Coronary artery (tissue), 2 donors: ENCODE measurements around the gene RPE65.
"Not testable (repeated sequence)": the region's sequence is repeated elsewhere in the genome, so short reads cannot be mapped to it uniquely, and the experiment has no call there.

Source experiments
- DNase-seq: peaks from one replicate; pipeline ENCODE4 v3.0.0-alpha.2; 2017; ENCODE audit warnings: low spot score
- H3K27ac ChIP-seq, 2 donors: fragments of 200-600 bp; sonication (generic); one replicate each; pipeline ENCODE4 v1.5.1; 2016 to 2019
- H3K4me3 ChIP-seq: fragments of 200-600 bp; sonication (generic); 2 replicates; pipeline ENCODE4 v1.5.1; 2016; ENCODE audit warnings: mild to moderate bottlenecking, moderate library complexity
- CTCF ChIP-seq: fragments of 200-600 bp; sonication (generic); IDR thresholded peaks from one replicate; pipeline ENCODE4 v1.5.1; 2019; ENCODE audit warnings: antibody characterized with exemption

RPE65 gene

GRCh38 chr1:68433395-68433794 is 16.4 kb downstream of the RPE65 start:
- no peak for DNase-seq
- no peak overlapping the region for H3K4me3 ChIP-seq
- TF ChIP-seq CTCF: no peak
- H3K27ac ChIP-seq: no peak overlapping the region

- no peak for TF ChIP-seq CTCF
- DNase-seq: no peak
- no peak overlapping the region for H3K27ac ChIP-seq
- H3K4me3 ChIP-seq: no peak overlapping the region
Measured at GRCh38 chr1:68431076-68431475, 18.7 kb downstream of the RPE65 start.

GRCh38 chr1:68429233-68429808 is 20.4 kb downstream of the RPE65 start:
- DNase-seq: no peak
- Histone ChIP-seq H3K27ac (no peak overlapping the region), H3K4me3 (no peak overlapping the region)
- no peak for TF ChIP-seq CTCF

- Histone ChIP-seq H3K4me3 (no peak overlapping the region), H3K27ac (no peak overlapping the region)
- no peak for TF ChIP-seq CTCF
Measured at GRCh38 chr1:68426594-68426993, 23.2 kb downstream of the RPE65 start.

GRCh38 chr1:68421350-68421749 is 28.4 kb downstream of the RPE65 start:
- Histone ChIP-seq H3K4me3 (no peak overlapping the region), H3K27ac (no peak overlapping the region)
- TF ChIP-seq CTCF: no peak
- no peak for DNase-seq

More at GRCh38 chr1:68426594-68426993, 23.2 kb downstream of the RPE65 start:
- no peak for DNase-seq

GRCh38 chr1:68409426-68409825 is 40.3 kb downstream of the RPE65 start:
- Histone ChIP-seq H3K27ac (no peak overlapping the region), H3K4me3 (no peak overlapping the region)
- no peak for DNase-seq
- no peak for TF ChIP-seq CTCF

- no peak for DNase-seq
- Histone ChIP-seq H3K27ac (no peak overlapping the region), H3K4me3 (no peak overlapping the region)
- no peak for TF ChIP-seq CTCF
Measured at GRCh38 chr1:68401506-68401905, 48.2 kb downstream of the RPE65 start.

- not testable (repeated sequence) for DNase-seq, H3K4me3 ChIP-seq, H3K27ac ChIP-seq
Measured at GRCh38 chr1:68395575-68395974, 54.2 kb downstream of the RPE65 start.

- not testable (repeated sequence) for H3K4me3 ChIP-seq
Measured at GRCh38 chr1:68392474-68392873, 57.3 kb downstream of the RPE65 start.

GRCh38 chr1:68385798-68386524 is 63.8 kb downstream of the RPE65 start:
- not testable (repeated sequence) for H3K27ac ChIP-seq, DNase-seq, H3K4me3 ChIP-seq

More at GRCh38 chr1:68392474-68392873, 57.3 kb downstream of the RPE65 start:
- H3K27ac ChIP-seq, DNase-seq: not testable (repeated sequence)
